HCT116 (cell line): Measurements from ENCODE around the gene ZNF524. TPM values are rescaled to one million over a fixed set of nuclear protein-coding genes. Genes with fewer than 3 reads are reported as not detected.

Experiments used
- ATAC-seq: fragments of 200-7000 bp; cut with Tn5 transposase; 2 replicates; pipeline ENCODE4 v1.9.1; 2020; ENCODE audit warnings: mild to moderate bottlenecking, moderate library complexity
- BruUV-seq: library from RNA; stranded (reverse); fragments of 400-500 nt; replicated peaks from 2 replicates; lab custom pipeline; 2021; lab: Mats Ljungman, UMichigan
- CTCF ChIA-PET: fragments of 300-600 bp; sonication (Branson Sonifier 250); formaldehyde crosslinking; loops from one replicate; lab custom pipeline; 2021; ENCODE audit warnings: antibody characterized with exemption; lab: Charles Lee
- POLR2A ChIA-PET: fragments of 300-600, 350-600 bp; sonication (Branson Sonifier 250); formaldehyde crosslinking; loops from one replicate; lab custom pipeline; 2021; ENCODE audit warnings: antibody characterized with exemption; lab: Charles Lee
- RAD21 ChIA-PET, 2 experiments: fragments of 300-600 bp; sonication (Branson Sonifier 250); formaldehyde crosslinking; loops; one replicate each; lab custom pipeline; 2023; ENCODE audit warnings: low total read pairs in 2 of 2; ENCODE audit not compliant: uncharacterized antibody in 2 of 2, unreplicated experiment in 2 of 2, low non-redundant PET in 1 of 2; lab: Charles Lee
- DNase-seq: peaks from one replicate; pipeline ENCODE4 v3.0.0-alpha.2; 2010; ENCODE audit warnings: low read depth, low spot score
- H2AFZ ChIP-seq: fragments of 200-600 bp; shearing (Covaris generic), sonication (generic); 2 replicates; pipeline ENCODE4 v1.6.1; 2017; ENCODE audit warnings: low read depth, mixed run types, mixed read lengths, antibody characterized with exemption, low read length; ENCODE audit not compliant: poor library complexity, severe bottlenecking
- H3K27ac ChIP-seq: 2 replicates; pipeline ENCODE4 v1.5.1; 2012; ENCODE audit warnings: low read depth, low read length
- H3K27me3 ChIP-seq: fragments of 200-600 bp; sonication (generic); 2 replicates; pipeline ENCODE4 v1.6.1; 2016; ENCODE audit warnings: mixed run types, low read length, mixed read lengths; ENCODE audit not compliant: insufficient read depth
- H3K36me3 ChIP-seq, 2 experiments: fragments of 200-500 bp in 1 of 2; fragments of 200-600 bp in 1 of 2; sonication (Bioruptor generic) in 1 of 2; sonication (generic) in 1 of 2; 2 replicates each; pipeline versions ENCODE4 v1.5.1 to v1.6.1; 2014 to 2016; ENCODE audit warnings: low read length in 2 of 2, inconsistent platforms in 1 of 2, mixed read lengths in 1 of 2, mixed run types in 1 of 2; ENCODE audit not compliant: insufficient read depth in 2 of 2, control insufficient read depth in 1 of 2
- H3K4me1 ChIP-seq, 2 experiments: fragments of 200-600 bp in 1 of 2; sonication (generic) in 1 of 2; 2 replicates each; pipeline versions ENCODE4 v1.5.1 to v1.6.1; 2012 to 2017; ENCODE audit warnings: low read length in 2 of 2, inconsistent platforms in 1 of 2, mild to moderate bottlenecking in 1 of 2, mixed read lengths in 1 of 2, mixed run types in 1 of 2, moderate library complexity in 1 of 2; ENCODE audit not compliant: insufficient read depth in 2 of 2, control insufficient read depth in 1 of 2
- H3K4me2 ChIP-seq: fragments of 200-600 bp; sonication (generic); 2 replicates; pipeline ENCODE4 v1.6.1; 2017; ENCODE audit warnings: mixed run types, low read length, mixed read lengths
- H3K4me3 ChIP-seq, 2 experiments: fragments of 200-600 bp in 1 of 2; sonication (generic) in 1 of 2; replicated peaks in 1 of 2; 2 replicates each; pipeline ENCODE4 v1.5.1; 2011 to 2016; ENCODE audit warnings: low read length in 2 of 2, control low read depth in 1 of 2, low read depth in 1 of 2, mild to moderate bottlenecking in 1 of 2, mixed read lengths in 1 of 2, mixed run types in 1 of 2
- H3K79me2 ChIP-seq: fragments of 200-600 bp; sonication (generic); 2 replicates; pipeline ENCODE4 v1.6.1; 2017; ENCODE audit warnings: mild to moderate bottlenecking, mixed run types, low read length, moderate library complexity, mixed read lengths; ENCODE audit not compliant: insufficient read depth
- H3K9ac ChIP-seq: fragments of 200-600 bp; sonication (generic); 2 replicates; pipeline ENCODE4 v1.6.1; 2016; ENCODE audit warnings: low read length, mixed read lengths
- H3K9me2 ChIP-seq: fragments of 200-600 bp; sonication (generic), shearing (Covaris generic); 2 replicates; pipeline ENCODE4 v1.6.1; 2017; ENCODE audit warnings: mixed run types, mild to moderate bottlenecking, moderate library complexity; ENCODE audit not compliant: insufficient read depth
- H3K9me3 ChIP-seq, 2 experiments: fragments of 200-500 bp in 1 of 2; fragments of 200-600 bp in 1 of 2; sonication (Bioruptor generic) in 1 of 2; sonication (generic) in 1 of 2; 2 replicates each; pipeline ENCODE4 v1.6.1; 2014 to 2017; ENCODE audit warnings: low read length in 2 of 2, mixed read lengths in 2 of 2, inconsistent platforms in 1 of 2, low read depth in 1 of 2, mild to moderate bottlenecking in 1 of 2, mixed run types in 1 of 2, moderate library complexity in 1 of 2; ENCODE audit not compliant: control insufficient read depth in 1 of 2, insufficient read depth in 1 of 2
- H4K20me1 ChIP-seq: fragments of 200-600 bp; sonication (generic), shearing (Covaris generic); 2 replicates; pipeline ENCODE4 v1.6.1; 2017; ENCODE audit warnings: mixed run types, mild to moderate bottlenecking, moderate library complexity; ENCODE audit not compliant: insufficient read depth
- CBX3 ChIP-seq: IDR thresholded peaks from 2 replicates; pipeline ENCODE4 v1.6.1; 2012; ENCODE audit warnings: low read depth
- EGR1 ChIP-seq: IDR thresholded peaks from 2 replicates; pipeline ENCODE4 v1.6.1; 2012; ENCODE audit warnings: low read depth
- ELF1 ChIP-seq: IDR thresholded peaks from 2 replicates; pipeline ENCODE4 v1.6.1; 2012; ENCODE audit warnings: low read depth, borderline replicate concordance
- EZH2phosphoT487 ChIP-seq: fragments of 200-600 bp; IDR thresholded peaks from 2 replicates; pipeline ENCODE4 v1.6.1; 2018; ENCODE audit warnings: antibody characterized with exemption, borderline replicate concordance
- RAD21 ChIP-seq: IDR thresholded peaks from 2 replicates; pipeline ENCODE4 v1.6.1; 2012; ENCODE audit warnings: low read depth, mild to moderate bottlenecking
- TCF7L2 ChIP-seq: IDR thresholded peaks from 2 replicates; pipeline ENCODE4 v1.7.0; 2011; ENCODE audit warnings: borderline replicate concordance, inconsistent platforms; ENCODE audit not compliant: insufficient read depth, insufficient read length; ENCODE audit errors: extremely low read depth
- ZBTB33 ChIP-seq: IDR thresholded peaks from 2 replicates; pipeline ENCODE4 v1.6.1; 2011; ENCODE audit warnings: mild to moderate bottlenecking, low read length, moderate library complexity; ENCODE audit not compliant: insufficient replicate concordance; ENCODE audit errors: extremely low read depth
- ZFX ChIP-seq: fragments of 450-650 bp; IDR thresholded peaks from 2 replicates; pipeline ENCODE4 v1.6.1; 2017
- ZNF274 ChIP-seq: fragments of 200-500 bp; sonication (Bioruptor generic); IDR thresholded peaks from 2 replicates; pipeline ENCODE4 v1.6.1; 2014; ENCODE audit warnings: mild to moderate bottlenecking, low read depth, low read length, inconsistent platforms
- intact Hi-C: fragments of 100-400 bp; cut with micrococcal nuclease; formaldehyde crosslinking; loops from 2 replicates; pipeline ENCODE4 v1.10.0; 2022
- total RNA-seq: library from RNA; stranded (reverse); gene quantifications from one replicate; pipeline ENCODE4 v1.2.1, GENCODE V29; 2021; ENCODE audit not compliant: unreplicated experiment
- TF ChIP-seq, protein P1 (sequence below), 3 experiments: fragments of 200-600 bp in 1 of 3; sonication (generic) in 1 of 3; IDR thresholded peaks in 2 of 3; conservative IDR thresholded peaks in 1 of 3; 2 replicates each; pipeline ENCODE4 v1.5.1; 2012 to 2017; ENCODE audit warnings: low read depth in 2 of 3, low read length in 2 of 3, antibody characterized with exemption in 1 of 3, borderline replicate concordance in 1 of 3, control low read depth in 1 of 3, mild to moderate bottlenecking in 1 of 3, mixed read lengths in 1 of 3, mixed run types in 1 of 3, moderate library complexity in 1 of 3; ENCODE audit not compliant: insufficient read depth in 1 of 3
- TF ChIP-seq, protein P2 (sequence below): IDR thresholded peaks from 2 replicates; pipeline ENCODE4 v1.6.1; 2012; ENCODE audit warnings: low read depth

Gene ZNF524
- total RNA-seq, 1 experiment from 2014 or later, result 17.2 TPM

GRCh38 chr19:55603115-55603514 lies 3.0 kb downstream of the ZNF524 start (continued):
- TF ChIP-seq, protein P1, sequence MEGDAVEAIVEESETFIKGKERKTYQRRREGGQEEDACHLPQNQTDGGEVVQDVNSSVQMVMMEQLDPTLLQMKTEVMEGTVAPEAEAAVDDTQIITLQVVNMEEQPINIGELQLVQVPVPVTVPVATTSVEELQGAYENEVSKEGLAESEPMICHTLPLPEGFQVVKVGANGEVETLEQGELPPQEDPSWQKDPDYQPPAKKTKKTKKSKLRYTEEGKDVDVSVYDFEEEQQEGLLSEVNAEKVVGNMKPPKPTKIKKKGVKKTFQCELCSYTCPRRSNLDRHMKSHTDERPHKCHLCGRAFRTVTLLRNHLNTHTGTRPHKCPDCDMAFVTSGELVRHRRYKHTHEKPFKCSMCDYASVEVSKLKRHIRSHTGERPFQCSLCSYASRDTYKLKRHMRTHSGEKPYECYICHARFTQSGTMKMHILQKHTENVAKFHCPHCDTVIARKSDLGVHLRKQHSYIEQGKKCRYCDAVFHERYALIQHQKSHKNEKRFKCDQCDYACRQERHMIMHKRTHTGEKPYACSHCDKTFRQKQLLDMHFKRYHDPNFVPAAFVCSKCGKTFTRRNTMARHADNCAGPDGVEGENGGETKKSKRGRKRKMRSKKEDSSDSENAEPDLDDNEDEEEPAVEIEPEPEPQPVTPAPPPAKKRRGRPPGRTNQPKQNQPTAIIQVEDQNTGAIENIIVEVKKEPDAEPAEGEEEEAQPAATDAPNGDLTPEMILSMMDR (IDR thresholded peaks at IDR 0.05 in 2 of 3, conservative IDR thresholded peaks at IDR 0.05 in 1 of 3; ENCODE audit: borderline replicate concordance in 1 of 3, insufficient read depth in 1 of 3, low read depth in 2 of 3, low read length in 2 of 3), result no peak

DNA sequence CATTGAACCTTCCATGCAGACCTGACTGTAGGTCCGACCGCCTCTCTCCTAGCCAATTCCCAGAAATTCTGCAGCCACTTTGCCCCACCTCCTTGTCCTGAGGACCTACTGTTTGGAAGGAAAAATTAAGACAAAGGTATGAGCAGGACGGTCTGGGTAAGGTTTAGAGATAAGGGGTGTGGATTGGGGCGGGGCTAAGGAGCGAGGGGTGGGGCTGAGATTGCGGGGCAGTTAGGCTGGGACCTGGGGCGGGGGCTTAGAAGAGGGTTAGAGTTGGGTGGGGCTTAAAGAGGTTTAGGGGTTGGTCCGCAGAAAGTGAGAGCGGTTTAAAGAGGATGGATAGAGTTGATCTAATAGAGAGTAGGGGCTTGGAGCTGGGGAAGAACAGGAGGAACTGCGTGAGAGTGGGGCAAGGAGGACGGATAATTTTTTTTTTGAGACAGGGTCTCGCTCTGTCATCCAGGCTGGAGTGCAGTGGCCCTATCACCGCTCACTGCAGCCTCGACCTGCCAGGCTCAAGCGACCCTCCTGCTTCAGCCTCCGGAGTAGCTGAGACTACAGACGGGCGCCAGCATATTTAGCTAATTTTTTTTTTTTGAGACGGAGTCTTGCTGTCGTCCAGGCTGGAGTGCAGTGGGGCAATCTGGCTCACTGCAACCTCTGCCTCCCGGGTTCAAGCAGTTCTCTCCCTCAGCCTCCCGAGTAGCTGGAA lies 3.6 kb downstream of the ZNF524 start:
- ATAC-seq, result no peak

More for the DNA sequence above, 3.6 kb downstream of the ZNF524 start:
- no peaks in the 10 kb centered on the region for H4K20me1 ChIP-seq
- DNase-seq, result no peak
- POLR2A ChIA-PET, result interaction anchor here (1.1 to 1.6 kb wide), 4 partner anchors 21 to 196 kb away, joined by 4 to 10 read pairs (median 5); partner anchors contain the start of genes UBE2S, ZNF628 and ZNF784
- CTCF ChIA-PET, result interaction anchor here (1.1 to 1.3 kb wide), 3 partner anchors 21 to 136 kb away, joined by 3 to 5 read pairs (median 4); partner anchors contain the start of gene ZNF784
- H3K4me2 ChIP-seq, result peak overlapping the region; percentile 86
- RAD21 ChIA-PET, result interaction anchor here in 1 of 2 experiments (1.1 kb wide), 1 partner anchor 16 kb away, joined by 3 read pairs; no protein-coding TSS in a partner anchor
- H3K9me3 ChIP-seq, result no peaks in the 10 kb centered on the region
- H3K79me2 ChIP-seq, result peaks cover 32% of the 10 kb centered on the region
- no TSS peak for BruUV-seq
- H2AFZ ChIP-seq, result no peak overlapping the region
- TF ChIP-seq RAD21 (no peak), CBX3 (no peak), ELF1 (no peak), EGR1 (no peak), EZH2phosphoT487 (no peak), ZBTB33 (no peak), ZFX (no peak), TCF7L2 (no peak), ZNF274 (no peak)
- TF ChIP-seq, protein P2, sequence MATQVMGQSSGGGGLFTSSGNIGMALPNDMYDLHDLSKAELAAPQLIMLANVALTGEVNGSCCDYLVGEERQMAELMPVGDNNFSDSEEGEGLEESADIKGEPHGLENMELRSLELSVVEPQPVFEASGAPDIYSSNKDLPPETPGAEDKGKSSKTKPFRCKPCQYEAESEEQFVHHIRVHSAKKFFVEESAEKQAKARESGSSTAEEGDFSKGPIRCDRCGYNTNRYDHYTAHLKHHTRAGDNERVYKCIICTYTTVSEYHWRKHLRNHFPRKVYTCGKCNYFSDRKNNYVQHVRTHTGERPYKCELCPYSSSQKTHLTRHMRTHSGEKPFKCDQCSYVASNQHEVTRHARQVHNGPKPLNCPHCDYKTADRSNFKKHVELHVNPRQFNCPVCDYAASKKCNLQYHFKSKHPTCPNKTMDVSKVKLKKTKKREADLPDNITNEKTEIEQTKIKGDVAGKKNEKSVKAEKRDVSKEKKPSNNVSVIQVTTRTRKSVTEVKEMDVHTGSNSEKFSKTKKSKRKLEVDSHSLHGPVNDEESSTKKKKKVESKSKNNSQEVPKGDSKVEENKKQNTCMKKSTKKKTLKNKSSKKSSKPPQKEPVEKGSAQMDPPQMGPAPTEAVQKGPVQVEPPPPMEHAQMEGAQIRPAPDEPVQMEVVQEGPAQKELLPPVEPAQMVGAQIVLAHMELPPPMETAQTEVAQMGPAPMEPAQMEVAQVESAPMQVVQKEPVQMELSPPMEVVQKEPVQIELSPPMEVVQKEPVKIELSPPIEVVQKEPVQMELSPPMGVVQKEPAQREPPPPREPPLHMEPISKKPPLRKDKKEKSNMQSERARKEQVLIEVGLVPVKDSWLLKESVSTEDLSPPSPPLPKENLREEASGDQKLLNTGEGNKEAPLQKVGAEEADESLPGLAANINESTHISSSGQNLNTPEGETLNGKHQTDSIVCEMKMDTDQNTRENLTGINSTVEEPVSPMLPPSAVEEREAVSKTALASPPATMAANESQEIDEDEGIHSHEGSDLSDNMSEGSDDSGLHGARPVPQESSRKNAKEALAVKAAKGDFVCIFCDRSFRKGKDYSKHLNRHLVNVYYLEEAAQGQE, result no peak
- TF ChIP-seq, all 23 proteins: peak for 0
- H3K4me1 ChIP-seq, result peaks cover 26 to 46% of the 10 kb centered on the region in 2 experiments
- no peaks in the 10 kb centered on the region for H3K27me3 ChIP-seq
- peak overlapping the region; percentile 92; the same call in 1 of the 2 replicates for H3K9ac ChIP-seq
- H3K4me3 ChIP-seq, result no peak overlapping the region; a peak in 1 of 4 replicates
- no peaks in the 10 kb centered on the region for H3K9me2 ChIP-seq
- H3K36me3 ChIP-seq, result peaks cover 4 to 9% of the 10 kb centered on the region in 2 experiments; a peak in 2 of 4 replicates
- intact Hi-C loops, result no loop called here
- H3K27ac ChIP-seq, result peak overlapping the region; percentile 98
